H9 (cell line): ENCODE results near the gene PRG2. TPM values are rescaled to one million over a fixed set of nuclear protein-coding genes. Genes with fewer than 3 reads are reported as not detected.

Experiments used
- DNase-seq: peaks from one replicate; pipeline ENCODE4 v3.0.0-alpha.2; 2017
- H2AFZ ChIP-seq: one replicate; pipeline ENCODE4 v1.6.1; 2013; ENCODE audit warnings: mild to moderate bottlenecking, low read length, control low read depth, moderate library complexity
- H2AK5ac ChIP-seq: 2 replicates; pipeline ENCODE4 v1.6.1; 2013; ENCODE audit warnings: low read length, control low read depth, mixed read lengths; ENCODE audit not compliant: insufficient read length
- H2BK120ac ChIP-seq: one replicate; pipeline ENCODE4 v1.6.1; 2013; ENCODE audit warnings: low read depth, mild to moderate bottlenecking, low read length, control low read depth, inconsistent platforms; ENCODE audit not compliant: poor library complexity, severe bottlenecking
- H2BK12ac ChIP-seq: 2 replicates; pipeline ENCODE4 v1.6.1; 2013; ENCODE audit warnings: low read length, control low read depth, mixed read lengths, low read depth; ENCODE audit not compliant: insufficient read length
- H2BK15ac ChIP-seq: 2 replicates; pipeline ENCODE4 v1.6.1; 2013; ENCODE audit warnings: low read depth, low read length, control low read depth
- H2BK20ac ChIP-seq: one replicate; pipeline ENCODE4 v1.6.1; 2013; ENCODE audit warnings: low read depth, mild to moderate bottlenecking, low read length, control low read depth, inconsistent platforms; ENCODE audit not compliant: poor library complexity, severe bottlenecking
- H2BK5ac ChIP-seq: 2 replicates; pipeline ENCODE4 v1.6.1; 2013; ENCODE audit warnings: low read length, control low read depth, mixed read lengths; ENCODE audit not compliant: insufficient read length
- H3K14ac ChIP-seq: 2 replicates; pipeline ENCODE4 v1.6.1; 2013; ENCODE audit warnings: low read length, control low read depth; ENCODE audit not compliant: insufficient read depth
- H3K18ac ChIP-seq: 2 replicates; pipeline ENCODE4 v1.6.1; 2013; ENCODE audit warnings: low read depth, mild to moderate bottlenecking, mixed read lengths, low read length, control low read depth; ENCODE audit not compliant: insufficient read length
- H3K23ac ChIP-seq: 2 replicates; pipeline ENCODE4 v1.6.1; 2013; ENCODE audit warnings: low read length, control low read depth, mixed read lengths, low read depth; ENCODE audit not compliant: insufficient read length
- H3K23me2 ChIP-seq: 2 replicates; pipeline ENCODE4 v1.6.1; 2013; ENCODE audit warnings: low read depth, mild to moderate bottlenecking, mixed read lengths, low read length, control low read depth; ENCODE audit not compliant: insufficient read length, poor library complexity, severe bottlenecking
- H3K27ac ChIP-seq: 2 replicates; pipeline ENCODE4 v1.5.1; 2013; ENCODE audit warnings: low read length, control low read depth, mixed read lengths, low read depth; ENCODE audit not compliant: insufficient read length
- H3K27me3 ChIP-seq: 2 replicates; pipeline ENCODE4 v1.6.1; 2013; ENCODE audit warnings: low read length, control low read depth, inconsistent platforms; ENCODE audit not compliant: insufficient read depth
- H3K4ac ChIP-seq: 2 replicates; pipeline ENCODE4 v1.6.1; 2013; ENCODE audit warnings: low read depth, mild to moderate bottlenecking, control low read depth, inconsistent platforms, low read length, moderate library complexity
- H3K4me1 ChIP-seq: 2 replicates; pipeline ENCODE4 v1.6.1; 2013; ENCODE audit warnings: low read length, control low read depth, inconsistent platforms; ENCODE audit not compliant: insufficient read depth
- H3K4me2 ChIP-seq: 2 replicates; pipeline ENCODE4 v1.6.1; 2013; ENCODE audit warnings: low read length, control low read depth, mixed read lengths; ENCODE audit not compliant: insufficient read length, insufficient read depth
- H3K56ac ChIP-seq: 2 replicates; pipeline ENCODE4 v1.6.1; 2013; ENCODE audit warnings: low read depth, mild to moderate bottlenecking, mixed read lengths, low read length, control low read depth; ENCODE audit not compliant: insufficient read length
- H3K79me1 ChIP-seq: 2 replicates; pipeline ENCODE4 v1.6.1; 2013; ENCODE audit warnings: low read depth, mild to moderate bottlenecking, moderate library complexity, low read length, control low read depth, inconsistent platforms; ENCODE audit not compliant: insufficient read depth, poor library complexity, severe bottlenecking
- H3K79me2 ChIP-seq: 2 replicates; pipeline ENCODE4 v1.6.1; 2013; ENCODE audit warnings: low read length, control low read depth, inconsistent platforms; ENCODE audit not compliant: insufficient read depth
- H3K9ac ChIP-seq: 2 replicates; pipeline ENCODE4 v1.6.1; 2013; ENCODE audit warnings: low read length, control low read depth, mixed read lengths; ENCODE audit not compliant: insufficient read length; ENCODE audit errors: extremely low read depth
- H3K9me3 ChIP-seq: one replicate; pipeline ENCODE4 v1.6.1; 2013; ENCODE audit warnings: low read depth, low read length, inconsistent platforms; ENCODE audit not compliant: control insufficient read depth
- H3T11ph ChIP-seq: one replicate; pipeline ENCODE4 v1.6.1; 2013; ENCODE audit warnings: mild to moderate bottlenecking, low read length, control low read depth, inconsistent platforms
- H4K20me1 ChIP-seq: one replicate; pipeline ENCODE4 v1.6.1; 2013; ENCODE audit not compliant: control insufficient read depth, insufficient read length, insufficient read depth
- H4K5ac ChIP-seq: 2 replicates; pipeline ENCODE4 v1.6.1; 2013; ENCODE audit warnings: low read depth, mild to moderate bottlenecking, mixed read lengths, low read length, control low read depth; ENCODE audit not compliant: insufficient read length
- H4K8ac ChIP-seq: replicated peaks from 2 replicates; pipeline ENCODE4 v1.6.1; 2013; ENCODE audit warnings: low read length, control low read depth, mixed read lengths, low read depth; ENCODE audit not compliant: insufficient read length
- H4K91ac ChIP-seq: 2 replicates; pipeline ENCODE4 v1.6.1; 2013; ENCODE audit warnings: low read depth, mild to moderate bottlenecking, moderate library complexity, mixed read lengths, low read length, control low read depth; ENCODE audit not compliant: insufficient read length
- H3K27ac Mint-ChIP-seq, 3 experiments: 2 replicates in 2 of 3; 3 replicates in 1 of 3; pipeline ENCODE4 v1.8.0; 2020 to 2021; ENCODE audit warnings: mixed read lengths in 3 of 3, mild to moderate bottlenecking in 1 of 3, moderate library complexity in 1 of 3
- H3K27me3 Mint-ChIP-seq: 2 replicates; pipeline ENCODE4 v1.8.0; 2021; ENCODE audit warnings: low read depth, mild to moderate bottlenecking, moderate library complexity, mixed read lengths
- H3K36me3 Mint-ChIP-seq, 3 experiments: 2 replicates in 2 of 3; 3 replicates in 1 of 3; pipeline ENCODE4 v1.8.0; 2020 to 2021; ENCODE audit warnings: low read depth in 3 of 3, mixed read lengths in 3 of 3; ENCODE audit not compliant: insufficient read depth in 1 of 3
- H3K4me1 Mint-ChIP-seq, 2 experiments: 2 replicates each; pipeline ENCODE4 v1.8.0; 2020; ENCODE audit warnings: mixed read lengths in 2 of 2
- H3K4me3 Mint-ChIP-seq, 2 experiments: 2 replicates in 1 of 2; 3 replicates in 1 of 2; pipeline ENCODE4 v1.8.0; 2020 to 2021; ENCODE audit warnings: mild to moderate bottlenecking in 2 of 2, mixed read lengths in 2 of 2, moderate library complexity in 1 of 2
- H3K9me3 Mint-ChIP-seq, 2 experiments: 2 replicates in 1 of 2; 3 replicates in 1 of 2; pipeline ENCODE4 v1.8.0; 2020; ENCODE audit warnings: mild to moderate bottlenecking in 2 of 2, mixed read lengths in 2 of 2, moderate library complexity in 1 of 2
- CTCF ChIP-seq: fragments of 200-600 bp; sonication (generic); conservative IDR thresholded peaks from 3 replicates; pipeline ENCODE4 v1.8.0; 2021; ENCODE audit warnings: antibody characterized with exemption, mild to moderate bottlenecking
- WGBS: extraction: QIAGEN DNeasy Blood & Tissue Kit; methylation state at CpG from one replicate; pipeline ENCODE4 v1.1.7; 2013; ENCODE audit warnings: missing lambda C conversion rate, low lambda C conversion rate, mixed read lengths; ENCODE audit not compliant: insufficient read length; ENCODE audit errors: extremely low coverage; 5-methylcytosine and 5-hydroxymethylcytosine counted together
- total RNA-seq: library from RNA; stranded (reverse); gene quantifications from 2 replicates; pipeline ENCODE4 v1.2.1, GENCODE V29; 2021

PRG2 gene
- total RNA-seq, 1 experiment from 2014 or later = not detected

GRCh38 chr11:57391539-57391938 is 1.1 kb upstream of the PRG2 start:
- Histone ChIP-seq H2BK15ac (no peak overlapping the region), H3K79me2 (no peaks in the 10 kb centered on the region), H4K20me1 (no peaks in the 10 kb centered on the region), H3K56ac (no peak overlapping the region), H3K18ac (no peak overlapping the region), H3K27me3 (no peaks in the 10 kb centered on the region; the same call in 1 of the 2 replicates), H3K23ac (no peak overlapping the region), H3K9me3 (no peaks in the 10 kb centered on the region), H3K27ac (no peak overlapping the region), H3K14ac (no peak overlapping the region), H4K5ac (no peak overlapping the region), H2BK20ac (no peak overlapping the region), H2BK120ac (no peak overlapping the region), H3K4me1 (no peaks in the 10 kb centered on the region), H3K9ac (no peak overlapping the region), H3K23me2 (no peaks in the 10 kb centered on the region), H3K4ac (no peak overlapping the region), H3T11ph (no peak overlapping the region), H4K91ac (no peak overlapping the region), H2AK5ac (no peak overlapping the region), H2AFZ (no peak overlapping the region), H3K4me2 (no peak overlapping the region), H3K79me1 (no peaks in the 10 kb centered on the region), H4K8ac (no peak overlapping the region), H2BK5ac (no peak overlapping the region), H2BK12ac (no peak overlapping the region)
- H3K4me3 Mint-ChIP-seq = no peak overlapping the region
- no peak for DNase-seq
- H3K9me3 Mint-ChIP-seq = no peaks in the 10 kb centered on the region
- H3K36me3 Mint-ChIP-seq = no peaks in the 10 kb centered on the region
- no peaks in the 10 kb centered on the region for H3K4me1 Mint-ChIP-seq
- H3K27ac Mint-ChIP-seq = no peak overlapping the region
- no peak for TF ChIP-seq CTCF
- peaks cover 42% of the 10 kb centered on the region for H3K27me3 Mint-ChIP-seq
- WGBS = no CpG with 5 or more reads among the region's 2 CpGs
